ENCODE measurements around the gene ITGAX. TPM values are rescaled to one million over a fixed set of nuclear protein-coding genes. Genes with fewer than 3 reads are reported as not detected.

Gene ITGAX
- total and polyA plus RNA-seq, 4 donors = 1.1 to 9.6 (median 1.9) TPM

DNA sequence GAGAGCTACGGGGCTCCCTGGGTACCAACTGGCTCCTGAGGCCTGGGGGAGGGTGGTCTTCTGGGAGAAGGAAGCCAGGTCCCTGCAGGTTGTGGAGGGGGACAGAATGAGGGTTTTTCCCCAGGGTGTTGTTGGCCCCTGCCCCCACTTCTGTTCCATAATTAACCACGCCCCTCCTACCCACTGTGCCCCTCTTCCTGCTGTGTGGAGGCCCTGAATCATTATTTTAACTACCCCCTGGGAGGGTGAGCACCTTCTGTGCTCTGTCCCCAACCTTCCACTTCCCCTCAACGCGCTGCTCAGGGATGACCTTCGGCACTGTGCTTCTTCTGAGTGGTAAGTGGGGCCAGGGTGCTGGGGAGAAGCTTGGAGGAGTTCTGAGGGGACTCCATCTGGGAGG lies 38.1 kb downstream of the ITGAX start, which contains the start of gene ITGAD:
TSS of gene ITGAD (plus strand) at position 280 of the 400 bp plus-strand sequence. CDS start at position 306, 26 bp downstream.
- Histone ChIP-seq H3K9me3 (ENCODE audit: control insufficient read depth in 4 of 4, low read length in 3 of 4) (no peaks in the 10 kb centered on the region), H3K4me1 (ENCODE audit: control insufficient read depth in 4 of 4, insufficient read depth in 4 of 4, low read length in 3 of 4) (no peaks in the 10 kb centered on the region), H3K27me3 (ENCODE audit: control insufficient read depth in 4 of 4, insufficient read depth in 4 of 4, low read length in 3 of 4) (no peaks in the 10 kb centered on the region), H3K27ac (ENCODE audit: low read depth in 1 of 2, low read length in 2 of 2) (no peak within 1 kb of the TSS), H3K4me3 (ENCODE audit: low read depth in 1 of 3, low read length in 3 of 3) (no peak within 1 kb of the TSS), H3K9ac (ENCODE audit: low read depth in 1 of 2, low read length in 2 of 2) (no peak within 1 kb of the TSS), H3K36me3 (ENCODE audit: control insufficient read depth in 4 of 4, insufficient read depth in 3 of 4, low read depth in 1 of 4, low read length in 3 of 4) (no peaks in the 10 kb centered on the region)
- no peak for DNase-seq (ENCODE audit: low spot score)
- WGBS = 72% methylated on average over 5 of the region's 5 CpGs
- no peak for TF ChIP-seq JUND (IDR thresholded peaks at IDR 0.05)
- TF ChIP-seq TAF1 (conservative IDR thresholded peaks at IDR 0.05) = no peak
- TF ChIP-seq EGR1 (IDR thresholded peaks at IDR 0.05; ENCODE audit: low read depth in 2 of 2) = no peak
- TF ChIP-seq, protein P1, sequence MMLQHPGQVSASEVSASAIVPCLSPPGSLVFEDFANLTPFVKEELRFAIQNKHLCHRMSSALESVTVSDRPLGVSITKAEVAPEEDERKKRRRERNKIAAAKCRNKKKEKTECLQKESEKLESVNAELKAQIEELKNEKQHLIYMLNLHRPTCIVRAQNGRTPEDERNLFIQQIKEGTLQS (IDR thresholded peaks at IDR 0.05) = no peak
- no peak for TF ChIP-seq HNF4G (IDR thresholded peaks at IDR 0.05)
- TF ChIP-seq, protein P2, sequence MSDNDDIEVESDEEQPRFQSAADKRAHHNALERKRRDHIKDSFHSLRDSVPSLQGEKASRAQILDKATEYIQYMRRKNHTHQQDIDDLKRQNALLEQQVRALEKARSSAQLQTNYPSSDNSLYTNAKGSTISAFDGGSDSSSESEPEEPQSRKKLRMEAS (IDR thresholded peaks at IDR 0.05) = no peak
- TF ChIP-seq FOXA1 (IDR thresholded peaks at IDR 0.05) = no peak
- TF ChIP-seq, protein P3, sequence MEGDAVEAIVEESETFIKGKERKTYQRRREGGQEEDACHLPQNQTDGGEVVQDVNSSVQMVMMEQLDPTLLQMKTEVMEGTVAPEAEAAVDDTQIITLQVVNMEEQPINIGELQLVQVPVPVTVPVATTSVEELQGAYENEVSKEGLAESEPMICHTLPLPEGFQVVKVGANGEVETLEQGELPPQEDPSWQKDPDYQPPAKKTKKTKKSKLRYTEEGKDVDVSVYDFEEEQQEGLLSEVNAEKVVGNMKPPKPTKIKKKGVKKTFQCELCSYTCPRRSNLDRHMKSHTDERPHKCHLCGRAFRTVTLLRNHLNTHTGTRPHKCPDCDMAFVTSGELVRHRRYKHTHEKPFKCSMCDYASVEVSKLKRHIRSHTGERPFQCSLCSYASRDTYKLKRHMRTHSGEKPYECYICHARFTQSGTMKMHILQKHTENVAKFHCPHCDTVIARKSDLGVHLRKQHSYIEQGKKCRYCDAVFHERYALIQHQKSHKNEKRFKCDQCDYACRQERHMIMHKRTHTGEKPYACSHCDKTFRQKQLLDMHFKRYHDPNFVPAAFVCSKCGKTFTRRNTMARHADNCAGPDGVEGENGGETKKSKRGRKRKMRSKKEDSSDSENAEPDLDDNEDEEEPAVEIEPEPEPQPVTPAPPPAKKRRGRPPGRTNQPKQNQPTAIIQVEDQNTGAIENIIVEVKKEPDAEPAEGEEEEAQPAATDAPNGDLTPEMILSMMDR (IDR thresholded peaks at IDR 0.05; ENCODE audit: low read depth, low read length, missing input control) = no peak
- no peak for TF ChIP-seq NR2F2 (IDR thresholded peaks at IDR 0.05)
- no peak for TF ChIP-seq RXRA (IDR thresholded peaks at IDR 0.05)
- no peak for TF ChIP-seq FOXA2 (IDR thresholded peaks at IDR 0.05)
- TF ChIP-seq GABPA (IDR thresholded peaks at IDR 0.05 in 1 of 2, conservative IDR thresholded peaks at IDR 0.05 in 1 of 2) = no peak
- TF ChIP-seq RAD21 (IDR thresholded peaks at IDR 0.05) = no peak
- no peak for TF ChIP-seq YY1 (IDR thresholded peaks at IDR 0.05)
- TF ChIP-seq SP1 (IDR thresholded peaks at IDR 0.05) = no peak
- TF ChIP-seq, protein P4, sequence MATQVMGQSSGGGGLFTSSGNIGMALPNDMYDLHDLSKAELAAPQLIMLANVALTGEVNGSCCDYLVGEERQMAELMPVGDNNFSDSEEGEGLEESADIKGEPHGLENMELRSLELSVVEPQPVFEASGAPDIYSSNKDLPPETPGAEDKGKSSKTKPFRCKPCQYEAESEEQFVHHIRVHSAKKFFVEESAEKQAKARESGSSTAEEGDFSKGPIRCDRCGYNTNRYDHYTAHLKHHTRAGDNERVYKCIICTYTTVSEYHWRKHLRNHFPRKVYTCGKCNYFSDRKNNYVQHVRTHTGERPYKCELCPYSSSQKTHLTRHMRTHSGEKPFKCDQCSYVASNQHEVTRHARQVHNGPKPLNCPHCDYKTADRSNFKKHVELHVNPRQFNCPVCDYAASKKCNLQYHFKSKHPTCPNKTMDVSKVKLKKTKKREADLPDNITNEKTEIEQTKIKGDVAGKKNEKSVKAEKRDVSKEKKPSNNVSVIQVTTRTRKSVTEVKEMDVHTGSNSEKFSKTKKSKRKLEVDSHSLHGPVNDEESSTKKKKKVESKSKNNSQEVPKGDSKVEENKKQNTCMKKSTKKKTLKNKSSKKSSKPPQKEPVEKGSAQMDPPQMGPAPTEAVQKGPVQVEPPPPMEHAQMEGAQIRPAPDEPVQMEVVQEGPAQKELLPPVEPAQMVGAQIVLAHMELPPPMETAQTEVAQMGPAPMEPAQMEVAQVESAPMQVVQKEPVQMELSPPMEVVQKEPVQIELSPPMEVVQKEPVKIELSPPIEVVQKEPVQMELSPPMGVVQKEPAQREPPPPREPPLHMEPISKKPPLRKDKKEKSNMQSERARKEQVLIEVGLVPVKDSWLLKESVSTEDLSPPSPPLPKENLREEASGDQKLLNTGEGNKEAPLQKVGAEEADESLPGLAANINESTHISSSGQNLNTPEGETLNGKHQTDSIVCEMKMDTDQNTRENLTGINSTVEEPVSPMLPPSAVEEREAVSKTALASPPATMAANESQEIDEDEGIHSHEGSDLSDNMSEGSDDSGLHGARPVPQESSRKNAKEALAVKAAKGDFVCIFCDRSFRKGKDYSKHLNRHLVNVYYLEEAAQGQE (IDR thresholded peaks at IDR 0.05) = no peak
- TF ChIP-seq, protein P5, sequence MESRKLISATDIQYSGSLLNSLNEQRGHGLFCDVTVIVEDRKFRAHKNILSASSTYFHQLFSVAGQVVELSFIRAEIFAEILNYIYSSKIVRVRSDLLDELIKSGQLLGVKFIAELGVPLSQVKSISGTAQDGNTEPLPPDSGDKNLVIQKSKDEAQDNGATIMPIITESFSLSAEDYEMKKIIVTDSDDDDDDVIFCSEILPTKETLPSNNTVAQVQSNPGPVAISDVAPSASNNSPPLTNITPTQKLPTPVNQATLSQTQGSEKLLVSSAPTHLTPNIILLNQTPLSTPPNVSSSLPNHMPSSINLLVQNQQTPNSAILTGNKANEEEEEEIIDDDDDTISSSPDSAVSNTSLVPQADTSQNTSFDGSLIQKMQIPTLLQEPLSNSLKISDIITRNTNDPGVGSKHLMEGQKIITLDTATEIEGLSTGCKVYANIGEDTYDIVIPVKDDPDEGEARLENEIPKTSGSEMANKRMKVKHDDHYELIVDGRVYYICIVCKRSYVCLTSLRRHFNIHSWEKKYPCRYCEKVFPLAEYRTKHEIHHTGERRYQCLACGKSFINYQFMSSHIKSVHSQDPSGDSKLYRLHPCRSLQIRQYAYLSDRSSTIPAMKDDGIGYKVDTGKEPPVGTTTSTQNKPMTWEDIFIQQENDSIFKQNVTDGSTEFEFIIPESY (IDR thresholded peaks at IDR 0.05) = no peak
- no peak for TF ChIP-seq HNF4A (conservative IDR thresholded peaks at IDR 0.05)

Data from liver (tissue), 9 donors.